Stimulated activated CD8-positive, alpha-beta memory T cell treated with anti-CD3 and anti-CD28 coated beads, Interleukin-12 subunit alpha, Interleukin-12 subunit beta, amount 100 ng/mL, for 24 hours (primary cell): ENCODE measurements around the gene BOK.

Source experiments
- DNase-seq: peaks from one replicate; pipeline ENCODE4 v3.0.0-alpha.2; 2020; ENCODE audit errors: extremely low read depth

BOK gene

GRCh38 chr2:241619597-241620418, 61.3 kb downstream of the BOK start:
- DNase-seq = no peak

- DNase-seq = peak; percentile 36
Observed at GRCh38 chr2:241620419-241620769, 61.8 kb downstream of the BOK start.
